GM19193 (cell line): ENCODE results near the gene ITPRID2.

ENCODE experiments used
- POLR2A ChIP-seq: IDR thresholded peaks from 4 replicates; pipeline ENCODE4 v1.6.1; 2011; ENCODE audit not compliant: insufficient read depth, insufficient read length; ENCODE audit errors: extremely low read depth

The ITPRID2 gene

DNA sequence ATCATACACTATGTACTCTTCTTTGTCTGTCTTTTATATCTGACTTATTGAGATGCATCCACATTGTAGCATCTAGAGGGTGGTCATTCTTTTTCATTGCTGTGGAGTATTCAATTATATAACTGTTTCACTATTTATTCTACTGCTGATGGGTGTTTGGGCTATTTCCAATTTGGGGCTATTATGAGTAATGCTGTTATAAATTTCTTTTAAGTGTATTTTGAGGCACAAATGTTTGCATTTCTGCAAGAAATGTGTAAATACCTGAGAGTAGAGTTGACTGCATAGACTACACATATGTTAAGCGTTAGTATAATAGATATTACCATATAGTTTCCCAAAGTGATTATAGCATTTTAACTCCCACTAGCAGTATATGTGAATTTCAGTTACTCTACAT lies 67.2 kb downstream of the ITPRID2 start:
- TF ChIP-seq POLR2A = no peak

- no peak for TF ChIP-seq POLR2A
These were observed 68.0 kb downstream of the ITPRID2 start for GRCh38 chr2:181959508-181959907.

- TF ChIP-seq POLR2A = no peak
These were observed 70.6 kb downstream of the ITPRID2 start for GRCh38 chr2:181962142-181962541.

- TF ChIP-seq POLR2A = no peak
These were observed 78.7 kb downstream of the ITPRID2 start for GRCh38 chr2:181970160-181970794.

GRCh38 chr2:181971032-181971431 lies 79.5 kb downstream of the ITPRID2 start:
- no peak for TF ChIP-seq POLR2A

DNA sequence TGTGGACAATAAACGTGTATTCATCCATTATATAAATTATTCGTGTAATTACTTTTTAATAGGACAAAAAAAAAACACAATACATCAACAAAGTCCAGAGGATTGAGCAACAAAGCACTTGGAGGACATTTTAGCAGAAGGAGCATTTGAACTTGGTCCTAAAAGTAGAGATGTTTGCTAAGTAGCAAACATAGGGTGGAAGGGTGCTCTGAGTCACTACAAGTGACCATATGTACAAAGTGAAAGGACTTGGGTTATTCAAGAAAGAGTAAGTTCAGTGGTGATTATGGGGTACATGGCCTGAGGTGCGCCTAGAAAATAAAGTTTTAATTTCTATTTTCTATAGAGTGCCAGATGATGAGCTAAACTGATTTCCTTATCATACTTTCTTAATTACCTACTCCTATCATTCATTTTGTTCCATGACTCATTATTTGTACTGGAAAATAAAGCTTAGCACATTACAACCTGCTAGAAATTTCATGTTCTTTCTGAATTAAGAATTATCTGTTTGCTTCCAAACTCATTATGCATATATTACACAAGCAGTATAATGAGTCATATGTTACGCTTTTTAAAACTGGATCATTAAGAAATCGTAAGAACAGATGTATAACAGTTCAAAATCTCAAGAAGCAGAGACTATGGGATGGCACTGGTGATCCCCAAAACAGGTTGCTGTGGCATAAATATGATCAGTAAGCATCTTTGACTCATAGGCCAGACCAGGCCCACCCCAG lies 81.1 kb downstream of the ITPRID2 start:
- no peak for TF ChIP-seq POLR2A

DNA sequence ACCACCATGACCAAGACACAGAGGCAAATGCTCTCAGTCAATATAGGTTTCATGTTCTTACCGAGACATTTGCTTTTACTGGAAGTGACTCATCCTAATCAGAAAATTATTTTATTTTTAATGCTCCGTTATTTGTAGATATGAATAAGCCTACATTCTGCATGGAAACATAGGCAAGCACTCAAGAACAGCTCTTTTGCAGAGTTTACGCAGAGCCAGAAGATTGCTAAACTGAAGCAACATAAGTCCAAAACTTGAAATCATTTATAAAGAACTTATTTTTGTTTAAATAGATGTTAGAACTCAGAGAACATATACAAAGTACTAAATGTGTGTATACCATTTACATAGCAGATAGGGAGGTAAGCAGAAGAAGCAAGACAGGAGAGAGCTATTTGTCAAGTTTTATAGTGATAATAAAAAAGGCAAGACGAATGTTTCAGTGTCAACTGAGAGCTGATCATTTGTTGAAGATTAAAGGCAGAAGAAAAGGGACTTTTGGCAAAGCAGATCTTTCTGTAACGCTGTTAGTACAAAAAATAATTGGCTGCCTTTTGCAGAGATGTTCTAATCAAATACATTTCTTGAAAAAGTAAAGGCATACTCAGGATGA lies 81.7 kb downstream of the ITPRID2 start:
- TF ChIP-seq POLR2A = no peak

DNA sequence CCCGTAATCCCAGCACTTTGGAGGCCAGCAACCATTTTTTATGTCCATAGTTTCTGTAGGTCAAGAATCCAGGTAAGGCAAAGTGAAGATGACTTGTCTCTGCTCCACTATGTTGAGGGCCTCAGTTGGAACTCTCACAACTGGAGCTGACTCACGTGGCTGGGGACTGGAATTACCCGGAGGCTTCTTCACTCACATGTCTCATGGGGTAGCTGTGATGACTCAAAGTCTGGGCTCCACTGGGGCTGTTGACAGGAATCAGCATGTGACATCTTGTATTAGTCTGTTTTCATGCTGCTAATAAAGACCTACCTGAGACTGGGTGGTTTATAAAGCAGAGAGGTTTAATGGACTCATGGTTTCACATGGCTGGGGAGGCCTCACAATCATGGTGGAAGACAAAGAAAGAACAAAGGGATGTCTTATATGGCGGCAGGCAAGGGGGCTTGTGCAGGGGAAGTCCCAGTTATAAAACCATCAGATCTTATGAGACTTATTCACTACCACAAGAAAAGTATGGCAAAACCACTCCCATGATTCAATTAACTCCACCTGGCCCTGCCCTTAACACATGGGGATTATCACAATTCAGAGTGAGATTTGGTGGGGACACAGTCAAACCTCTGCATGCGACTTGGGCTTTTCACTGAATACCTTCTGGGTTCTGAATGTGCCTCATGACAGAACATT lies 86.3 kb downstream of the ITPRID2 start:
- TF ChIP-seq POLR2A = no peak

- no peak for TF ChIP-seq POLR2A
These were observed 87.0 kb downstream of the ITPRID2 start for GRCh38 chr2:181978351-181979150.
